NCI-H82 (cell line): ENCODE measurements around the gene FAM107B.
"Not testable (repeated sequence)": the region's sequence is repeated elsewhere in the genome, so short reads cannot be mapped to it uniquely, and the experiment has no call there.

Source experiments
- DNase-seq: peaks from one replicate; lab custom pipeline; 2025; lab: John Stamatoyannopoulos, UW

The FAM107B gene

GRCh38 chr10:14736043-14736442 lies 38.7 kb downstream of the FAM107B start:
- DNase-seq, result no peak

DNA sequence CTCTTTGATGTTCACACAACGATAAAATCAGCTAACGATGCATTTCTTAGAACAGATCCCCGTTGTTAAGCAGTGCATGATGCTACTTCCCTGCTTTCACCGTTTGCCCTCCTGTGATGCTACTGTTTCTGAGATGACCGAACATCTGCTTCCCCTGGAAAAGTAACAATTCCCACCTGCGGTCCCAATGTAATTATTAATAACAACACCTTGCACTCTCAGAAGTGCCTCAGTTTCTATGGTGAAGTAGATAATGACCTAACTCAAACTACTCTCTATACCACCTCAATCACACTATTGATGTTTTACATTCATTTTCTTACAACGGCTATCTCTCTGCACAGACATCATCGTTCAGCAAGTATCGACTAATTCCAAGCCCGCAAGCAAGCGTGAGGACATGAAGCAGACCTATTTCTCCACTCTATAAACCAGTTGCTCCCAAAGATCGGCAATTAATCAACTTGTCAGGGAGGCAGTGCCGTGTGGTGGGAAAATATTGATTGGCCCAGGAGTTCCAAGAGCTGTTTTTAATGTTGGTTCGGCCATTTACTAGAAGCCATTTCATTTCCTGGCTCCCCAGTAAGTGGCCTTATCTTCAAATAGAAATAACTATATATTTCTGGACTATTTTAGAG lies 42.7 kb downstream of the FAM107B start:
- DNase-seq, result no peak

DNA sequence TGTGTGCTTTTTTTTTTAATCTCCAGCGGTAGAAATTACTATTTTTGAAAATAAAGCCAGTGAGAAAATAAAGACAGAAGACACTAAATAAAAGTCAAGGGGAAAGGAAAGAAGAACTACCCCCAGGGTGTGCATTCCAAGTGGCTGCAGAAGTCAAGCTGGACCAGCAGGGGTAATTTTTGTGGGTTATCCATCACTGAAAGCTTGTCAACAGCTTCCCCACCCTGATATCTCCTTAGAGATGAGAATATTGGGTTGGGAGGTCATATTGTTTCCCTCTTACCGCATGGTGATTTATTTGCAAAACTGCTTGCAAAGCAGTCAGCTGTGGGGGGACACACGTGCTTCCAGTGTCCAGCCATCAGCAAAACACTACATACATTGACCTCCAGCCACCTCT lies 46.4 kb downstream of the FAM107B start:
- DNase-seq, result no peak

DNA sequence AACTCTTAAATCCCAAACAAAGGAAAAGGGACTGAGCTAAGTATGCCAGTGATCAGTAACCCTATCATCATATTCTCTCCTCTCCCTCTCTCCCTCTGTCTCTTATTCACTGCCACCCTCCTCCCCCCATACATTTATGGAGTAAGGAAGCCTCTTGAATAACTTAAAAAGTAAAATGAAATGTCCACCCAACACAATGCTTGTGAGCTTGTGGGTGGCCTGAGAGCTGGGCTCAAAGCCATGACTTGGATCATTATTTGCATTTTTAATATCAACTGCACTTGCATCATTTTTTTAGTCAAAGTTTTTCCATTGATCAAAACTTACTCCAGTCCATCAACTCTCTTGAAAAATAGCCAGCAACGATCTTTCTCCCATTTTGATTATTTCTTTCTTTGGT lies 46.8 kb downstream of the FAM107B start:
- no peak for DNase-seq

DNA sequence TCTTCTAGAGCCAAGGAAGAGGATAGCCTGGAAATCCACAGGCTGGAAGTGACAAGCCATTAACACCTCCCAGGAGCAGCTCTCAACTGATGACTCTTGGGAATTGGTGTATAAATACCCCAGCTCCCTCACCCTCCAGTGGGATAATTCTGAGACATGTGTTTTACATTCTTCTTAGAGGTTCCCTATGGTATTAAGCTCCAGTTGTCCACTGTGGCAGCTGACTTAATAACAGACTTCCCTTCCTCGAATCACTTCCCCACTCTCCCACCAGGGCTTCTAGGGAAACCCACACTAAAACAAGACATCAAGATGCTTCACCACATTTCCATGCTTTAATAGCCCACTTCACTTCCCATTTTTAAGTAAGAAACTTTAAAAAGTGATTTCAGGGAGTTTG lies 47.2 kb downstream of the FAM107B start:
- DNase-seq, result no peak

- no peak for DNase-seq
These were observed 49.8 kb downstream of the FAM107B start for GRCh38 chr10:14724931-14725330.

GRCh38 chr10:14723052-14723689 lies 51.5 kb downstream of the FAM107B start:
- DNase-seq, result peak; percentile 22

DNA sequence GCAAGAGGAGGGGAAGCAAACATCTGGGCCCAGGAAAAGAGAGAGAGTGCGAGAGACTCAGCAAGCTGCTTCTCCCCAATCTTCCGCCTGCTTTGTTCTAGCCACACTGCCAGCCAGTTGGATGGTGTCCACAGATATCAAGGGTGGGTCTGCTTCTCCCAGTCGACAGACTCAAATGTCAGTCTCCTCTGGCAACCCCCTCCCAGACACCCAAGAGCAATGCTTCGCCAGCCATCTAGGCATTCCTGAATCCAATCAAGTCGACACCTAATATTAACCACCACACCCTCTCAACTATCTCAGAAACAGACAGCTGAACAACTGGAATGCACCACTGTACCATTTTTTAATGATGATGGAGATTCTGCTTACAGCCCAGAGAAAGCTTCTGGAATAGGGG lies 57.1 kb downstream of the FAM107B start:
- DNase-seq, result no peak

DNA sequence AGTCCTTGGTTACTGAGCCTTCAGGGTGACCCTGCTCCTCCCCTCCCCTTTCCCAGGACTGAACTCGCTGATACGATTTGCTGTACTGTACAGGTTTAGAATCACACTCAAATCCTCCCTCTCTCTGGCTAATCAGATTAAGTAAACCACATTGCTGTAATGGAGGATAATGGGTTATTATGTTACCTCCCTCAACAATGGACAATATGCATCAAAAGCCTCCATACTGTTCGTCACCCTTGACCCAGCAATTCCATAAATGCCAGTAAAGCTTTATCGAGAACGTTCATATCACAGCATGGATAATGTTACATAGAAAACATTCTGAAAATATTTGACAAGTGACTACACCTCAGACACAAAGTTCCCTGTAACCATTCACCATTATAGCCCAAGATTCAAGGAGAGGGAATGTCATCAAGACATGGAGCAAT lies 61.7 kb downstream of the FAM107B start:
- DNase-seq, result peak; percentile 95

DNA sequence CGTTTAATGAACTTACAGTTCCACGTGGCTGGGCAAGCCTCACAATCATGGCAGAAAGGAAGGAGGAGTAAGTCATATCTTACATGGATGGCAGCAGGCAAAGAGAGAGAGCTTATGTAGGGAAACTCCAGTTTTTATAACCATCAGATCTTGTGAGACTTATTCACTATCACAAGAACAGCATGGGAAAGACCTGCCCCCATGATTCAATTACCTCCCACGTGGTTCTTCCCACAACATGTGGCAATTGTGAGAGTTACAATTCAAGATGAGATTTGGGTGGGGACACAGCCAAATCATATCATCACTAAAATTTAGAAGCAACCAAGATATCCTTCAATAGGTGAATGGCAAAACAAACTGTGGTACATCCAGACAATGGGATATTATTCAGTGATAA lies 65.4 kb downstream of the FAM107B start:
- DNase-seq, result not testable (repeated sequence)

GRCh38 chr10:14707481-14707880 lies 67.2 kb downstream of the FAM107B start:
- no peak for DNase-seq

- no peak for DNase-seq
These were observed 69.0 kb downstream of the FAM107B start for GRCh38 chr10:14705548-14706230.

GRCh38 chr10:14703631-14704001 lies 71.1 kb downstream of the FAM107B start:
- no peak for DNase-seq

- no peak for DNase-seq
These were observed 73.2 kb downstream of the FAM107B start for GRCh38 chr10:14701466-14701865.

DNA sequence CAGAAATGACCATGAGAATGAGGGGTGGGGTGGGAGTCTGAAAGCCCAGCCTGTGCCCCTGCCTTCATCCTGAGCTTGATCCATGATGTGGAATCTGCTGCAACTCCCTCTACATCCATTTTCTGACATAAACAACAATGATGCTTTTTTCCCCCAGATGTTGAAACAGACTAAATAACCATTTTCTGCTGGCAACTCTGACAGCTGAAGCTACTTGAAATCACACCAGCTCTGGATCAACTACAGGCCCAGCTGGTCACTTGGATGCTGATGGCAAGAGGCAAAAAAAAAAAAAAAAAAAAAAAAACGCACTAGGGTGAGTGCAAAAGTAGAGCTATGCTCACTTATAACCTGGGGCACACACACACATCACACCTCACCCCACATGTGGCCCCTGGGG lies 74.2 kb downstream of the FAM107B start:
- no peak for DNase-seq

GRCh38 chr10:14699482-14699881 lies 75.2 kb downstream of the FAM107B start:
- DNase-seq, result no peak

DNA sequence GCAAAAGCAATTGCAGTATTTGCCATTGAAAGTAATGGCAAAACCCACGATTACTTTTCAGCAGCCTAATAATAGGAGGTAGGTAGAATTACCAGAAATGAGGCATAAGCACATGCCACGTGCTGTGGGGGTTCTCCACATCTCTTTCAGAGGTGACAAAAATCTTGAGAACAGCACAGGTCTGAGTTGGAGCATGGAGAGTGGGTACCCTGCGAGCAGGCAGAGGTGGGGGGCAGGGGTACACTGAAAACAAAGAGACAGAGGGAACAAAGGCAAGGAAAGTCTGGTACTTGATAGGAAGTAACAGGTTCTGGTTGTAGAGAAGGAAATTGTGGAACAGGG lies 75.9 kb downstream of the FAM107B start:
- DNase-seq, result no peak

DNA sequence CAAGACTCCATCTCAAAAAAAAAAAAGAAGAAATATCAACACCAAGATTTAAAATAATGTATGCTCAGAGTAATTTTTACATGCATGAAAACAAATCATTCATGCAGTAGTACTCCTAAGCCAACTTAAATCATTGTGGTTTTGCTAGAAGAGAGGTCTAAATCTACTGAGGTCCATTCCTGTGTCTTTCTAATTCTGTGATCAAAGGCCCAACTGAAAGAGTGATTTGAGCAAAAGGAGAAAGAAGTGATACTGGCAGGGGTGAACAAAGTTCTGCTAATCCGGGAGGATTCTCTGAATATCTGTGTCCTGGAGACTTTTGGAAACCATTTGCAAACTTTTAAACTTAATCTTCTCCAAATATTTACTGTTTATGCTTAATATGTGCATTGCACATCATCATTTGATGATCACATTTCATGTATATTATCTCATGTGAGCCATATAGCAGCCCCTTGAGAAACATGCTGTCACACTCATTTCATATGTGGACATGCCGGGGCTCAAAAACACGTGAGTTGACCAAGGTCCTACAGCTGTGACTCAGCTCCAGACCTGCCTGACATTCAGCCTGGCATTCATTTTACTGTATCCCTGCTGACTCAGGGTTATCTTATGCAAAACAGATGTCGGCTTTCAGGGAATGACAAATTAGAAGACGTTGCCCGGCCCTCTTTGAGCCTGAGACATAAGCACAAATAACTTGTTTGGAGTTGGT lies 76.4 kb downstream of the FAM107B start:
- DNase-seq, result no peak

DNA sequence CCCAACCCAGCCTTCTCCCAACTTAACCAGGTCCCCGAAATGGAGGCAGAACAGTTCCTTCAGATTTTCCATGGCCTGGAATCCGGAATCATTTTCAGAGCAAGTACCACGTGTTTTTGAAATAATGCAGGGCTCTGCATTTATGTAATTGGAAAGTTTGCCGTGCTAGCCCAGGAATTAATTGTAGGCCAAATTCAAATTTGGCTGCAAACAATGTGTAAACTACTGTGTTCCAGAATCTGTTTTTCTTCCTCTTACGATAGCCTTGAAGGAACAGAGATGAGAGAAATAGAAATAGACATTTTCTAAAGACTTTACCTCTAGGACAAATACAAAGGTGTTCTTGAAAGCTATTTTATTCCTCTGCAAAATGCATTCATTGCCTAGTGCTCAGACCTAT lies 77.4 kb downstream of the FAM107B start:
- no peak for DNase-seq

DNA sequence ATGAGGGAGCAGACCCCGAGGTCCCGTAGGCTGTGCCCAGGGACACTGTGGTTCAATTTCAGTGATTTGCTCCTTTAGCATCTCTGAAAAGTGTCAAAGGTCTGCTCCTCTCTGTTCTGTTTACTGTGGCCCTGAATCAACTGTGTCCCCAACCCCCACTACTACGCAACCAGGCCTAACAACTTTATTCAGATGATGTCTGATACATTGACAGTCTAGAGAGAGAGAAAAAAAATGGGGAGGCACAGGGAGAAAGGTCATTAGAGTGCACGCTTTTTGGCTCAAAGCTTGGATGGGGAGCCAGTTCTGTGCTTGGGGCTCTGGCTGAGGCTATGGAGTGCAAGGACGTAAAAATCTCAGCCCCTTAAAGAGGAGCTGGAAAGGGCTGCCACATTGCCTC lies 77.9 kb downstream of the FAM107B start:
- no peak for DNase-seq

DNA sequence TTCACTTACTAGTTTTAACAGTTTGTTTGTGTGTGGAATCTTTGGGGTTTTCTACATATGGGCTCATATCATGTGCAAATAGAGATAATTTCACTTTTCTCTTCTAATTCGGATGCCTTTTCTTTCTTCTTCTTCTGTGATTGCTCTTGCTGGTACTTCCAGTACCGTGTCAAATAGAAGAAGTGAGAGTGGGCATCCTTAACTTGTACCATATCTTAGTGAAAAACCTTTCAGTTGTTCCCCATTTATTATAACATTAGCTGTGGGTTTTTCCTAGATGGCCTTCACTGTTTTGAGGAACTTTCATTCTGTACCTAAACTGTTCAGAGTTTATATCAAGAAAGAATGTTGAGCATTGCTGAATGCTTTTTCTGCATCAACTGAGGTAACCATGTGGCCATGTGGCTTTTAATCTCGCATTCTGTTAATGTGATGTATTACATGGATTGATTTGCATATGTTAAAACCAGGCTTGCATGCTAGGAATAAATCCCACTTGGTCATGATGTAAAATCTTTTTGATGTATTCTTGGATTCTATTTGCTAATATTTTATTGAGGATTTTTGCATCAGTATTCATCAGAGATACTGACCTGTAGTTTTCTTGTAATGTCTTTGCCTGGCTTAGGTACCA lies 78.7 kb downstream of the FAM107B start:
- no peak for DNase-seq

- no peak for DNase-seq
These were observed 80.8 kb downstream of the FAM107B start for GRCh38 chr10:14693891-14694290.
